Fibroblast of villous mesenchyme (primary cell): ENCODE data around the gene BBIP1. TPM values are rescaled to one million over a fixed set of nuclear protein-coding genes. Genes with fewer than 3 reads are reported as not detected.

ENCODE experiments used
- DNase-seq: peaks from one replicate; pipeline ENCODE4 v3.0.0-alpha.2; 2010; ENCODE audit warnings: low read depth
- H3K4me3 ChIP-seq: 2 replicates; pipeline ENCODE4 v1.5.1; 2011; ENCODE audit warnings: low read depth, mild to moderate bottlenecking, low read length
- CTCF ChIP-seq: IDR thresholded peaks from 2 replicates; pipeline ENCODE4 v1.5.1; 2012; ENCODE audit warnings: low read depth, mild to moderate bottlenecking, low read length; ENCODE audit not compliant: insufficient read depth
- total RNA-seq: library from RNA; depleted of rRNA; stranded (reverse); fragments of >200 nt; gene quantifications from 2 replicates; pipeline ENCODE4 v1.2.3, GENCODE V29; 2012

BBIP1 gene, protein sequence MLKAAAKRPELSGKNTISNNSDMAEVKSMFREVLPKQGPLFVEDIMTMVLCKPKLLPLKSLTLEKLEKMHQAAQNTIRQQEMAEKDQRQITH
- total RNA-seq: 20.6 and 23.3 TPM in 2 replicates

DNA sequence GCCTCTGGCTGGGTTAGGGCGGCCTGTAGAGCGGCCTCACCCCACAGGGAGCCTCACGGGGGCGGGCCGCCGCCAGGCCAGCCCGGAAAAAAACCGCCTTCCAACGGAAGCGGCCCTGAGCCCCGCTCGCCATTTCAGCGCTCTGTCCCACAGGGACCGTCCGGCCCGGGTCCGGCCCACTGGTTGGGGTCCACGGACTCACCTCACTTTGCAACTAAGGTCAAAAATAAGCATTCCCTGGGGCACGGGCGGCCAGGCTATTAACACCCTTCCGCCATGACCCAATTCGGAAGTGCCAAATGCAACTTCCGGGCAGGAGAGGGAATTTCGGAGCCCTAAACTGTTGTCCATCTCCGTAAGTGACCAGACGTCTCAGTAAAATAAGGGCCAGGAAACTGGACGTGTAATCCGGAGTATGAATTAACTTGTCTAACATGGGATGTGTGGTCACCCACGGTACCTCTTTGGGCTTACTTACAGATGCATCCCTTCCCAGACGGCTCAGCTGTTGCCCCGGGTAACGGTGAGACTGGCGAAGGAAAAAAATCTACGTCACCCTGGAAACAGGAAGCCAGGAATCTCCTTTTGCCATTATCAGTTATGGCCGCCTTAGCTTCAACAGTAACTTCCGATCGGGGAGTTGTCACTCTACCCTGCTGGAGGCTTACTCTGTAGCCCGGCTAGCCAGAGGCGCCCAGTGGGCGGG, at the start of gene BBIP1:
Gene BBIP1 (minus strand): TSS at position 538 of the 706 bp plus-strand sequence. CDS start 1,023 bp downstream, outside the sequence.
- peak; percentile 100 for DNase-seq
- no peak for TF ChIP-seq CTCF
- peak within 1 kb of the TSS; percentile 85 for H3K4me3 ChIP-seq

DNA sequence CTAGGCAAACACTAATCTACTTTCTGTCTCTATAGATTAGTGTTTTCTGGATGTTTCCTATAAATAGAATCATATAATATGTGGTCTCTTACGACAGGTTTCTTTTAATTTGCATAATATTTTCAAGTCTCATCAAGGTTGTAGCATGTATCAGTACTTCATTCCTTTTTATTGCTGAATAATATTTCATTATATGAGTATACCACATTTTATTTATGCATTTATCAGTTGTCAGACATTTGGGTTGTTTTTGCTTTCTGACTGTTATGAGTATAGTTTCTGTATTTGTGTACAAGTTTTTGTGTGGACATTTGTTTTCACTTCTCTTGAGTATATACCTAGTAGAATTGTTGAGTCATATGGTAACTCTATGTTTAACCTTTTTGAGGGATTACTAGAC, 48.7 kb upstream of the BBIP1 start:
- DNase-seq: no peak
- no peak overlapping the region for H3K4me3 ChIP-seq
- TF ChIP-seq CTCF: no peak

- no peak overlapping the region for H3K4me3 ChIP-seq
- no peak for TF ChIP-seq CTCF
- peak; percentile 11 for DNase-seq
These were observed 48.1 kb upstream of the BBIP1 start for GRCh38 chr10:110967009-110967630.

- DNase-seq: no peak
- no peak overlapping the region for H3K4me3 ChIP-seq
- TF ChIP-seq CTCF: no peak
These were observed 47.2 kb upstream of the BBIP1 start for GRCh38 chr10:110966146-110966545.

- no peak overlapping the region for H3K4me3 ChIP-seq
- DNase-seq: no peak
- no peak for TF ChIP-seq CTCF
These were observed 46.2 kb upstream of the BBIP1 start for GRCh38 chr10:110965216-110965615.

DNA sequence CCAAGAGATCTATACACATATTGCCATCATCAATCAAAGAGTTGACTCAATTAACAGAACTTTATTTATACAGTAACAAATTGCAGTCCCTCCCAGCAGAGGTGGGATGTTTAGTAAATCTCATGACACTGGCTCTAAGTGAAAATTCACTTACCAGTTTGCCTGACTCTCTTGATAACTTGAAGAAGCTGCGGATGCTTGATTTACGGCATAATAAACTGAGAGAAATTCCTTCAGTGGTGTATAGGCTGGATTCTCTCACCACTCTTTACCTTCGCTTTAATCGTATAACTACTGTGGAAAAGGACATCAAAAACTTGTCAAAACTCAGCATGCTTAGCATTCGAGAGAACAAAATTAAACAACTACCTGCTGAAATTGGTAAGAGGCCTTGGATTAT, 45.7 kb upstream of the BBIP1 start:
- no peak overlapping the region for H3K4me3 ChIP-seq
- DNase-seq: no peak
- no peak for TF ChIP-seq CTCF
